T-helper 9 cell (primary cell): ENCODE data around the gene DYNC1H1.
"Not testable (repeated sequence)": the region's sequence is repeated elsewhere in the genome, so short reads cannot be mapped to it uniquely, and the experiment has no call there.

Experiments
- DNase-seq: peaks from one replicate; pipeline ENCODE4 v3.0.0-alpha.2; 2020

The DYNC1H1 gene

DNA sequence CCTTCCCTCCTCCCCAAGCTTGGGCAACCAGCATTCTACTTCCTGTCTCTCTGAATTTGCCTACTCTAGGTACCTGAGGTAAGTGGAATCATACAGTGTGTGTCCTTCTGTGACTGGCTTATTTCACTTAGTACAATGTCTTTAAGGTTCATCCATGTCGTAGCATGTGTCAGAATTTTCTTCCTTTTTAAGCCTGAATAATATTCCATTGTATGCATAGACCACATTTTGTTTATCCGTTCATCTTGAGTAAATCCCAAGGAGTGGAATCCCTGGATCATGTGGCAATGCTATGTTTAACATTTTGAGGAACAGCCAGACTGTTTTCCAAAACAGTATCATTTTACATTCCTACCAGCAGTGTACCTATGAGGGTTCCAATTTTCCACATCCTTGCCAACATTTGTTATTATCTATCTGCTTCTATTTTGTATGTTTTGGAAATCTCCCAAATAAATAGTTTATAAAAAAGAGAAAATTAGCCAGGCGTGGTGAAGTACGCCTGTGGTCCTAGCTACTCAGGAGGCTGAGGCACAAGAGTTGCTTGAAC lies 110.1 kb downstream of the DYNC1H1 start:
- DNase-seq, result no peak

DNA sequence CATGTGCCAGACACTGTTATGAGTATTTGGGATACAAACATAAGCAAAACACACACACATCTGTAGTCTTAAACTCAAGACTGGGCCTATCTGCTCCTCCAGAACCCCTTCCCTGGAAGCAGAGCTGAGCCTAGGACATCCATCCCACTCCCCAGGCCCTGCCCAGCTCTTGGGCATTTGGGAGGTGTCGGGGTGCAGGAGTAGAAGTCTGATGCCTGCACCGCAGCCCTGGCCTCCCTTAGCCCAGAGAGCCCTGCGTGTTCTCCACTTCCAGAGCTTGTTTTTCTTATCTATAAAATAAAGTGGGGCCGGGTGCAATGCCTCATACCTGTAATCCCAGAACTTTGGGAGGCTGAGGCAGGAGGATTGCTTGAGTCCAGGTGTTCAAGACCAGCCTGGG lies 110.8 kb downstream of the DYNC1H1 start:
- DNase-seq, result no peak

DNA sequence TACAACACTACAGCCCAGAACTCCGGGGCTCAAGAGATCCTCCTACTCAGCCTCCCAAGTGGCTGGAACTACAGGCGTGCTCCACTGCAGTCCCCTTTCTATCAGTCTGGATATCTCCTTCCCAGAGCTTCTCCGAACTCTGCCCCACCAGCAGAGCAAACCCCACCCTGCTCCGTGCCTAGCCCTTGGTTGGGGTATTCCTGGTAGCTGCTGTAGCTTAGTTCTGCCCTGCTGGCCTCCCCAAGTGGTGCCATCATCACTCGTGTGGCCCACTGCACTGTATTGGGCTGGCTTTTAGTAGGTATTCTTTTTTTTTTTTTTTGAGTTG lies 113.0 kb downstream of the DYNC1H1 start:
- DNase-seq, result no peak

DNA sequence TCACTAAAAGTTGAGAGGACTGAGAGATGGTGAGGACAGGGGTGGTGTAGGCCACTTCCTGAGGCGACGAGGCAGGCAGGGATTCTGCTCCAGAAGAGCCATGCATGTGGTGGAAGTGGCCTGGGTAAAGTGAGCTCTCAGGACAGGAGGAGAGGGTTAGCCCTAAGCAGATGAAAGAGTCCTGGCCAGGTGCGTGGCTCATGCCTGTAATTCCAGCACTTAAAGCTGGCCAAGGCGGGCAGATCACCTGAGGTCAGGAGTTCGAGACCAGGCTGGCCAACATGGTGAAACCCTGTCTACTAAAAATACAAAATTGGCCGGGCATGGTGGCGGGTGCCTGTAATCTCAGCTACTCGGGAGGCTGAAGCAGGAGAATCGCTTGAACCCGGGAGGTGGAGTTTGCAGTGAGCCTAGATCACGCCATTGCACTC lies 114.0 kb downstream of the DYNC1H1 start:
- not testable (repeated sequence) for DNase-seq

DNA sequence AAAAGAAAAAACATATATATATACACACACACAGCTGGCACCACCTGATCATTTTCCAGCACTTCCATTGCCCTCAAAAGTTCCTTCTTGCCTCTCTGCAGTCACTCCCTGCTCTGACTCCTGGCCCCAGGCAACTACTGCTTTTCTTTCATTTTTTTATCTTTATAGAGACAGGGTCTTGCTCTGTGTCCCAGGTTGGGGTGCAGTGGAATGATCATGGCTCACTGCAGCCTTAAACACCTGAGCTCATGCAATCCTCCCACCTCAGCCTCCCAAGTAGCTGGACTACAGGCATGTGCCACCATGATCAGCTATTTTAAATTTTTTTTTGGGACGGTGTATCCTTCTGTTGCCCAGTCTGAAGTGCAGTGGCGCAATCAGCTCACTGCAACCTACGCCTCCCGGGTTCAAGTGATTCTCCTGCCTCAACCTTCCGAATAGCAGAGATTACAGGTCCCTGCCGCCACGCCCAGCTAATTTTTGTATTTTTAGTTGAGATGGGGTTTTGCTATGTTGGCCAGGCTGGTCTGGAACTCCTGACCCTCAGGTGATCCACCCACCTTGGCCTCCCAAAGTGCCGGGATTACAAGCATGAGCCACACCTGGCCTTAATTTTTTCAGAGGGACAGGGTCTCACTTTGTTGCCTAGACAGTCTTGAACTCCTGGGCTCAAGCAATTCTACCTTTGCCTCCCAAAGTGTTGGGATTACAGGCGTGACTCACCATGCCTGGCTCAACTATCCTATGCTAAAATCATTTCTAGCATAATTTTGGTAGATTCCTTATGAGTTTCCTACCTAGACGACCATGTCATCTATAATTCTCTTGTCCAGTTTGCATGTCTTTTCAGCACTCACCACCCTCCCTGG lies 114.7 kb downstream of the DYNC1H1 start:
- no peak for DNase-seq

DNA sequence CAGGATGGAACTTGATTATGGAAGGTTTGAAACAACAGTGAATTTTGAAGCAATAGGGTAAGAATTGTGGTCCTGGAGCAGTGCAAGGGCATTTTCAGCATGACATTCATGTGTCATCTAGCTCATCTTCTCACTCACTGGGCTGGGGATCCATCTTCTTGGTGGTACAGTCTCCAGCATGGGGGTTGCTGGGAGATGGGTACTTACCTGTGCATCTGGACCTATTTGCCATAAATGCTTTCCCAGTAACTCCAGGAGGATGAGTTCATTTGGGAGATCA lies 115.3 kb downstream of the DYNC1H1 start:
- no peak for DNase-seq

DNA sequence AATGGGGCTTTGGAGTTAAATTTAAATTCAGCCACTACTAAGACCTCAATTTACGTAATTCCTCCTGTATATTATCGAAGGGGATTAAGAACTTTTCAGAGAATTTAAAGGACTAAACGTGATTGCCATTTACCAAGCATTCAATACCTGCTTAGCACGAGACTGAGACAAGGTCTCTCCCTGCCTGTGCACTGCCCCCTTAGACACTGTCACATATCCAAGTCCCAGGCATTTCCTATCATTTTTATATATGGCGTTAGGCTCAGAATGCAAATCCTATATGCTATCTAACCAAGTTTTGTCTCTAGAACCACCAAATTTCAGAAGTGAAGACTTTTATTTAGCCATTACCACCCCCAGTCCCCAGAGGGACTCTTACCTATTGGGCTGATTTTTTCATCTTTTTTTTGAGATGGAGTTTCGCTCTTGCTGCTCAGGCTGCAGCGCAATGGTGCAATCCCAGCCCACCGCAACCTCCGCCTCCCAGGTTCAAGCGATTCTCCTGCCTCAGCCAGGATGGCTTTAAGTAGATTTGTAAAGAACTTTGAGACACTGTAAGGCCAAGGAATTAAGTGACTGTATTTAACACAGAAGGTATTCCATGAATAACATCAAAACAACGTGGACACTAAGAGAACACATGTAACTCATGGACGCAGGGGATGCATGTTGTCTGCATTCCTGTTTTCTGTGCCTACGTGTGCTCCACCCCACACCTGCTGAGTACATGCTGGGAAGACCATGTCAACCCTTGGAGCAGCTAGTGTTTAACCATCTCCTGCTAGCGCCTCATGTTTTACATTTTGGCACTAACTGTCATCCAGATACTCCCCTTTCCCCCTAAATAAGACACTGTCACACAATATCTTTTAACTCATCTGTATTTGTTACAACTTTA lies 116.1 kb downstream of the DYNC1H1 start:
- no peak for DNase-seq

DNA sequence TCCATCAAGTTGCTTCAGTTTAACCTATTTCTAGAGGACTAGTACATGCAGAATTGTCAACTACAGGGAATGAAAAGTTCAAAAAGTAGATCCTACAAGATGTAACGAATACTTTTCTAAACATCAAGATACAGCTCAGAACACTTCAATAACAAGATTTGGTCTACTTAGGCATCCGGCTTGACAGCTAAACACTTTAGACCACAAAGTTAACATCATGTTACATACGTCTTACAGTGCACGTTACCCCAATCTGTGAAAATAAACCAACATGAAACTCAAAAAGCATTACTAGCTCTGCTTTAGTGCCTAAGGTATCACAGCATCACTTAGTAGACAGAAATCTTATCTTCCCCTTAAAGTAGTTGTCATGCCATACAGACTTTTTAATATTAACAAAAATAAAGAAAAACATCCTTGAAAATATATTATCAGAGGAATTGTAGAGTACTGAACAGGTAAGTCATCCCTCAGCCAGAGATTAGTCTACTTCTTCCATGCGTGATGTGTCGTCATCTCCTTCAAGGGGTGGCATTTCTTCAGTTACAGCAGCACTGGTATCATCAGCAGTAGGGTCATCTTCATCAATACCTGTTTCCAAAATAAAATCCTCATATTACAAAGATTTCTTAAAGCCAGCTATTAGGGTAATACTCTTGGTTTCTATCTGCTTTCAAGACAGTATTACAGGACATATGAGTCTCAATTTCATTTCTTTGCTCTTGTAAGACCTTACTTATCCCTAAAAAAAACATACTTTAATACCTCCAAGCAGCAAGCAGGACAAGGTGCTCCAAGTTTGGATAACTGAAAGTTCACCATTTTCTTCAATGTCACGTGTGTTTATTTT lies 117.1 kb downstream of the DYNC1H1 start:
- DNase-seq, result no peak

DNA sequence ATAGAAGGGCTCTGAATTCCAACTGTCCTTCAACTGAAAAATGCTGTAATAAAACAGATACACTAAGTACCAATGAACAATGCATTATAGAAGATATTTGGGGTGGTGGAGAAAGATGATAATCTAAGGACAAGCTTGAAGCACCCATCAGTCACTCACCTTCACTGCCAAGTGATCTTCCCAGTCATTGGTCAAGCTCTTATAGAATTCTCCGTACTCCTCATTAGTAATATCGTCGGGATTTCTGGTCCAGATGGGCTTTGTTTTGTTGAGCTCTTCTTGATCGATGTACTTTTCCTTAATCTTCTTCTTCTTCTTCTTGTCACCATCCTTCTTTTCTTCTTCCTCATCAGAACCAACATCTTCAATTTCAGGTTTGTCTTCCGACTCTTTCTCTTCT lies 120.1 kb downstream of the DYNC1H1 start:
- not testable (repeated sequence) for DNase-seq

DNA sequence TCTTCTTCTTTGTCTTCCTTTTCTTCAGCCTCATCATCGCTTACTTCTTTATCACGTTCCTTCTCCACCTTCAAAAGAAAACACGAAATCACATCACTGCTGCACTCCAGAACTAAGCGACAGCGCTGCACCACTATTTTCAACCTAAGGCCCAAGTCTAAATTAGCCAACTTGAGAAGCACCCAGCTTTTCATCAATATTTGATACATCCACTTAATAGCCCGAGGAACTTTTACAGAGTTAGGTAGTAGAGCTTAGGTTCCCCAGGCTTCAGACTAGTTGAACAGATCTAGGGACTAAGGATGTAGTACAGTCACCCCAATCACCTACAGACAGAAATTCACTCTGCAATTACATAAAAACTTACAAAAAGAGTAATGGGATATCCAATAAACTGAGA lies 120.6 kb downstream of the DYNC1H1 start:
- DNase-seq, result no peak

DNA sequence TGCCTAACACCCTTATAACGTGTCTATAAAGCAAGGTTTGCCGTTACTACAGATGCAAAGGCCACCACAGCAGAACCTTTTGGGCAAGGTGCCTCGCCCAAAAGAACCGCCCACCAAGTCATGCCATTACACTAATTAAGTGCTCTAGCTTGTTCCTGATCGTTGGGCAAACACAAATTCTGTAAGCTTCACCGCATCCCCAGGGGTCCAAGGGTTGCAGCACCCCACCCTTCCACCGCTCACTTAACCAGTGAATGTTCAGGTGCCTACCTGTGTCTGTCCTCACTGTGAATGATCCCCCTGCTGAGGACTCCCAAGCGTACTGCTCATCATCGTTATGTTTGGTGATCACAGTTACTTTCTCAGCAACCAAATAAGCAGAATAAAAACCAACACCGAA lies 121.1 kb downstream of the DYNC1H1 start:
- DNase-seq, result no peak

DNA sequence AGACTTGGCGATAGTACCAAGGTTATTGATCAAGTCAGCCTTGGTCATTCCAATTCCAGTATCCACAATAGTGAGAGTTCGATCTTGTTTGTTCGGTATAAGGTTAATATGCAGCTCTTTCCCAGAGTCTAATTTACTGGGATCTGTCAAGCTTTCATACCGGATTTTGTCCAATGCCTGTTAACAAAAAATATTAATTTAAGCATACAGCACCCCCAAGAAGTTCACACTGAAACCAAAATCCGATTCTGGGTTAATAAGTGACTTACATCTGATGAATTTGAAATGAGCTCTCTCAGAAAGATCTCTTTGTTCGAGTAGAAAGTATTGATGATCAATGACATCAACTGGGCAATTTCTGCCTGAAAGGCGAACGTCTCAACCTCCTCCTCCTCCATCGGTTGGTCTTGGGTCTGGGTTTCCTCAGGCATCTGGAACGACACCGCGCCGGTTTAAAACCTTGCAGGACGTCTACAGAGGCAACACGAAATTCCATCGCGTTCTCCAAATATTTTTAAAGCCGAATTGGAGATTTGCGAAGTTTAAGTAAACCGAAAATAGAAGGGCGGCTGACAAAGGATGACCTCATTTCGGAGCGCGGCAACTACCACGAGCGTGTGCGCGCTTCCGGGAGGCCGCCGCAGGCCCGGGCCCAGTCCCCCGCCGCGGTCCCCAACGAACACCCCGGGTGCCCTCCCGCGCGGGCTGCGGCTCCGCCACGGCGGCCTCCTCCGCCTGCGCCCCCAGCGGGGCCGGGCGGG lies 121.8 kb downstream of the DYNC1H1 start:
- DNase-seq, result peak; percentile 64

DNA sequence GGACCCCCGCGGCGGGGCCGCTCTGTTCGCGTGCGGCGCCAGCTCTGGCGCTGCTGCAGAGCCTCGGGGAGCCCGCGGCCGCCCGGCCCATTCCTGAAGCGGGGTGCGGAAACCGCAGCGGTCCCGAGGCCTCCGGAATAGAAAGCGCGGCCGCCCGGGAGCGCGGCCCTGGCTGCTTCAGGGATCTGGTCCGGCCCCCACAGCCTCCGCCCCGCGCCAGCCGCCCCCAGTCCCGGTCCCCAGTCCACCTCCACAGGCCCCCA lies 122.3 kb downstream of the DYNC1H1 start:
- DNase-seq, result no peak

DNA sequence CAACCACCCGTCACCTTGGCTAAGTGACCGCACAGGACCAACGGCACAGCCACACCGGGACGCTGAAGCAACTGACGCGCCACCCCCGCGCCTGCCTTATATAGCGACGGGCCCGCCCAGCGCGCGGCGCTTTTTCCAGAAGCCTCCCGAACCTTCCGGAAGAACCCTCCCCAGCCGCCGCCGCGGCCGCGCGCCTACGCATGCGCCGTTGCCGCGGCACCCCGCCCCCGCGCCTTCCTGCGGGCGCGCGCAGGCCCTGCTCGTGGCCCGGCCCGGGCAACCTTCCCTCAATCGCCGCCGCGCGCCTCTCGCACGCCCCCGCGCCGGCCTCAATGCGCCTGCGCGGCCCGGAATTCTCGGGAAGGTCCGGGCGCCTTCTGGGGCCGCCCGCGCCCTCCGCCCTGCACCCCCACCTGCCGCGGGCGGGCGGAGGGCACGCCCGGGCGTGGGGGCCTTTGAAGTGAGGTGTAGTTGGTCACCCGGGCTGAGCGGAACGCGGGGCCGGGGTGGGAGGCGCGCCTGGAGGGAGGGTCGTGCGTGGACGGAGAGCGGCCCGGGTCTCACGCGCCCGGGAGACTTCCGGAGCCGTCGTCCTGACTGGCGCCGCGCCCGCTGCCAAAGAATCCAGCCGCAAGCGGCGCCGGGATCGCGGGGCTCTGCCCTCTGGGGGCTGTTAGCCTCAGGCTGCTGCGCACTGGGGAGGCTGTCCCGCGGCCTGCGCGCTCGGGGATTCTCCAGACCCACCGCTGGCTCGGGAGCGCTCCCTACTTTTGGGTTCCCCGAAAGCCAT lies 122.8 kb downstream of the DYNC1H1 start, which contains the start of gene HSP90AA1:
Gene HSP90AA1, minus strand, starts transcription at position 73 of the 790 bp plus-strand sequence. CDS start 666 bp downstream, outside the sequence.
- DNase-seq, result peak; percentile 97

DNA sequence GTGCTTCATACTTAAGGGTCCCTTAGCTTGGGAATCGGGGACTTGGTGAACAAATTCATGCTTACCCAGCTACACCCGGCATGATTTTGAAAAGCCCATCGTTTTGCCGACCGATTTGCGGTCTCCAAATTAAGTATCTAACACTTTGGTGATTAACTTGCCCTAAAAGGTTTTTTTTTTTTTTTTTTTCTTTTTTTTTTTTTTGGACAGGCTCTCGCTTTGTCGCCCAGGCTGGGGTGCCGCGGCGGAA lies 123.3 kb downstream of the DYNC1H1 start:
- no peak for DNase-seq

DNA sequence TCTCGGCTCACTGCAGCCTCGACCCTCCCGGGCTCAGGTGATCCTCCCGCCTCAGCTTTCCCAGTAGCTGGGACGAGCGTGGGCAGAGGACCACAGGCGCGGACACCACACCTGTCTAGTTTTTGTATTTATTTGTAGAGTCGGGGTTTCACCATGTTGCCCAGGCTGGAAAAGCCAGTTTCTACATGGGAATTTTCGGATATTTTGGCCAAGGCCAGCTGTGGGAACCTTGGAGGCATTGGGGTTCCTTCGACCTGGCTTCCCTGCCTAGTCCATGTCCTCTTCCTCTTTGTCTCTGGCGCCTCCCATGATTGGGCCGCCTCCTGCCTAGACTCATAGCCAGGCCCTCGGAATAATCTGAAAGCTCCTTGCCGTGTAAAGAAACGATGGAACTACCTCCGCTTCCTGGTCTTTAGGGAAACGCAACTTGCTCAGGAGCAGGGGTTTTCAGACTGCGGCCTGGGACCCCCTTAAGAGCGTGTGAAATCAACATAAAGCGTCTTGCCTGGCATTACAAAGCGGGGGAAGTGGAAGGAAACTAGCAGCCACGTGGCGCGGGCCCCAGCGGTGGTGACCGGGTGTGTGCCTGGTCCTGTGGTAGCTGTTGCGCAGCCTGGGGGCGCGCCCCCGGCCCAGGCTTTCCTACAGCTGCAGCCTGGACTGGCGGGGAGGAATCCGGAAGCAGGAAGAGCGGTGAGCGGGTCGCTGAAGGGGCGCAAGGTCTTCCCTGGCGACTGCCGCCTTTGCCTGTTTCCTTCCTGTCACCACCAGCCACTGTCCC lies 123.8 kb downstream of the DYNC1H1 start:
- DNase-seq, result peak; percentile 29

DNA sequence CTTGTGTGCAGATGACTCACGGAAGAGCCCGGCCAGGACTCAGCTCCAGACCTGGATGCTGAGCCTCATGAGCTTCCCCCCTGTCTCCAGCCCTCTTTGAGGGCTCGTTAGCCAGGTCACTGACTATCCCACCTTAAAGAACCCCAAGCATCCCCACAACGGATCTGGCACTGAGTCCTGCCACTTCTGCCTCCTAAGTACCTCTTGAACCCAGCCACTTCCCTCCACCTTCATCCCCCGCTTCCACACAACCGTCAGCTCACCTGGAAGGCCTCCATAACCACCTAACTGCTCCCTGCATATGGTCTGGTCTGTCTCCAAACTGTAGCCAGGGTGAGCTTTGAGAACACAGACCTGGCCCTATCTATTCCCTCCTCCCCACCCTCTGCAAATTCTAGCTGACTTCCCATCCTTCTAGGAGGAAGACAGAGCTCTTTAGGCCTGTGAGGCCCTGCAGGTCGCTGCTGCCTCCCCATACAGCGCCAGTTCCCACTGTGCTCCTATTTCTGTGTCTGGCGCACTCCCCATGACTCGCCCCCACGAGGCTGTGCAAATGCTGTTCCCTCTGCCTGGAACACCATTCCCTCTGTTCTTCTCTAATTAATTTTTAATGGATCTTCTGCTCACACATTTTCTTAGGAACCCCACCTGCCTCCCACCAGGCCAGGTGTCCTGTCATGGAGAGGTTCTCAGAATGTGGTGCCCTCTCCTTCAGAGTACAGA lies 125.4 kb downstream of the DYNC1H1 start:
- no peak for DNase-seq

DNA sequence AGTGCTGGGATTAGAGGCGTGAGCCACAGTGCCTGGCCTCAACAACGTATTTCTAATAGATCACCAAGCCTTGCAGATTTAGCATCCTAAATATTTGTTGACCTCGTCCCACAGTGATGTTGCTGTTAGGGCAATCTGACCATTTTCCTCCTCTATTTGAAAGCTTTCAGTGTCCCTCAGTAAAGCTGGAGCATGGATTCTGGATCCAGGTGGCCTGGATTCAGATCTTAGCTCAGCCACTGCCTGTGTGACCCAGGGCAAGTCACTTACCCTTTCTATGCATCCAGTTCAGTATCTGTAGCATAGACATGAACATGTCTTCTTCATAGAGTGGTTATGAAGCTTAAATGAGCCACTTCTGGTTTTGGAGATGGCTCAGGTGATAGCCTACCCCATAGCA lies 126.3 kb downstream of the DYNC1H1 start:
- DNase-seq, result no peak

DNA sequence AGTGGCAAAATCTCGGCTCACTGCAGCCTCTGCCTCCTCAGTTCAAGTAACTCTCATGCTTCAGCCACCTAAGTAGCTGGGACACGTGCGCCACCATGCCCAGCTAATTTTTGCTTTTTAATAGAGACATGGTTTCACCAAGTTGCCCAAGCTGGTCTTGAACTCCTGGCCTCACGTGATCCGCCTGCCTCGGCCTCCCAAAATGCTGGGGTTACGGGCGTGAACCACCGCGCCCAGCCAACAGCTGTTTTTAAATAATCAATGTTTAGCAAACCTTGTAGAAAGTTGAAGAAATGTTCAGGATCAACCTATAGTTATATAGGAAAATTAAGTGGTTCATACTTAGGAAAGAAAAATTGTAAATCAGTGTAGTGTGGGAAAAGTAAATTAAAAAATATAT lies 128.4 kb downstream of the DYNC1H1 start:
- DNase-seq, result no peak

DNA sequence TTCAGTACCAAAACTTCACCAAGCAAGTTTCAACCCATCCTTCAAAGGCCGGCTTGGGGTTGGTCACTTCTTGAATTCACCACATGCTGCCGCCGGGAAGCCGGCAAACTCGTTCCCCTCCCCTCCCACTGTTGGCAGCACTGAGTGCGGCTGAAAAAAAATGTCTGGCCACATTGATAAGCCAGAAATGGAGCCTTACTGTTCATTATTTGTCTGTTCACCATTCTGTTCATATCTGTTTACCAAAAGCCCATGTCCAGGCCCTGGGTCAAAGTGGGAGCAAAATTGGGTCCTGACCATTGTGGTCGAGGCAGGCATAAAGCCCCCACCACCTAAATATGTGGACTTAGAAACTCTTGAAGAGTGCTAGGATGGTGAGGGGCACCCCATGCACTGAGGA lies 129.7 kb downstream of the DYNC1H1 start:
- DNase-seq, result no peak
